Activated CD4-positive, CD25-positive, alpha-beta regulatory T cell (primary cell): Measurements from ENCODE around the gene SLC37A1.

Source experiments
- DNase-seq, 4 experiments: peaks; one replicate each; lab custom pipeline; 2025; lab: John Stamatoyannopoulos, UW

Gene SLC37A1

GRCh38 chr21:42479582-42479981, 34.1 kb upstream of the SLC37A1 start:
- DNase-seq: no peak

- DNase-seq: no peak
These were observed 32.9 kb upstream of the SLC37A1 start for GRCh38 chr21:42480736-42481135.

GRCh38 chr21:42481169-42481568, 32.5 kb upstream of the SLC37A1 start:
- DNase-seq: no peak

GRCh38 chr21:42484966-42485365, 28.7 kb upstream of the SLC37A1 start:
- no peak for DNase-seq

- no peak for DNase-seq
These were observed 27.6 kb upstream of the SLC37A1 start for GRCh38 chr21:42486072-42486471.

- no peak for DNase-seq
These were observed 27.1 kb upstream of the SLC37A1 start for GRCh38 chr21:42486531-42486930.

- DNase-seq: no peak
These were observed 24.6 kb upstream of the SLC37A1 start for GRCh38 chr21:42489006-42489563.

- no peak for DNase-seq
These were observed 23.7 kb upstream of the SLC37A1 start for GRCh38 chr21:42489991-42490390.

- no peak for DNase-seq
These were observed 22.9 kb upstream of the SLC37A1 start for GRCh38 chr21:42490720-42491119.

- no peak for DNase-seq
These were observed 22.3 kb upstream of the SLC37A1 start for GRCh38 chr21:42491328-42491727.

- no peak for DNase-seq
These were observed 21.5 kb upstream of the SLC37A1 start for GRCh38 chr21:42492201-42492600.

GRCh38 chr21:42493109-42494060, 20.3 kb upstream of the SLC37A1 start:
- DNase-seq: no peak

- DNase-seq: no peak
These were observed 18.6 kb upstream of the SLC37A1 start for GRCh38 chr21:42495027-42495426.

GRCh38 chr21:42495765-42496119, 17.9 kb upstream of the SLC37A1 start:
- DNase-seq: no peak

GRCh38 chr21:42496120-42496838, 17.4 kb upstream of the SLC37A1 start, which contains the start of gene RSPH1:
Gene RSPH1 (minus strand): TSS chr21:42496224. CDS start chr21:42496186, 38 bp downstream.
- peak; percentile 96 to 99 (median 98) for DNase-seq

GRCh38 chr21:42496839-42497202, 16.8 kb upstream of the SLC37A1 start:
- no peak for DNase-seq

GRCh38 chr21:42498012-42498411, 15.6 kb upstream of the SLC37A1 start:
- no peak for DNase-seq

GRCh38 chr21:42499444-42500112, 14.1 kb upstream of the SLC37A1 start:
- DNase-seq: no peak

GRCh38 chr21:42500225-42500624, 13.4 kb upstream of the SLC37A1 start:
- DNase-seq: no peak

- DNase-seq: no peak
These were observed 12.9 kb upstream of the SLC37A1 start for GRCh38 chr21:42500736-42501135.

GRCh38 chr21:42503711-42504110, 9.9 kb upstream of the SLC37A1 start:
- DNase-seq: no peak

GRCh38 chr21:42505090-42505726, 8.4 kb upstream of the SLC37A1 start:
- no peak for DNase-seq
